Pericardium fibroblast (primary cell): ENCODE data around the gene ZNF77. TPM values are rescaled to one million over a fixed set of nuclear protein-coding genes. Genes with fewer than 3 reads are reported as not detected.

ENCODE experiments used
- total RNA-seq: library from RNA; depleted of rRNA; stranded (reverse); fragments of >200 nt; gene quantifications from 2 replicates; pipeline ENCODE4 v1.2.3, GENCODE V29; 2015

The ZNF77 gene
- total RNA-seq = 0.43 and 1.9 TPM in 2 replicates

GRCh38 chr19:2944775-2945574 is at the start of gene ZNF77:
ZNF77 (minus strand) TSS chr19:2944971; CDS start chr19:2944840, 131 bp downstream.

GRCh38 chr19:2977001-2977745 is 32.4 kb upstream of the ZNF77 start, which contains the start of gene TLE6:
TLE6 (plus strand) TSS chr19:2977564; CDS start chr19:2978234, 670 bp downstream.

DNA sequence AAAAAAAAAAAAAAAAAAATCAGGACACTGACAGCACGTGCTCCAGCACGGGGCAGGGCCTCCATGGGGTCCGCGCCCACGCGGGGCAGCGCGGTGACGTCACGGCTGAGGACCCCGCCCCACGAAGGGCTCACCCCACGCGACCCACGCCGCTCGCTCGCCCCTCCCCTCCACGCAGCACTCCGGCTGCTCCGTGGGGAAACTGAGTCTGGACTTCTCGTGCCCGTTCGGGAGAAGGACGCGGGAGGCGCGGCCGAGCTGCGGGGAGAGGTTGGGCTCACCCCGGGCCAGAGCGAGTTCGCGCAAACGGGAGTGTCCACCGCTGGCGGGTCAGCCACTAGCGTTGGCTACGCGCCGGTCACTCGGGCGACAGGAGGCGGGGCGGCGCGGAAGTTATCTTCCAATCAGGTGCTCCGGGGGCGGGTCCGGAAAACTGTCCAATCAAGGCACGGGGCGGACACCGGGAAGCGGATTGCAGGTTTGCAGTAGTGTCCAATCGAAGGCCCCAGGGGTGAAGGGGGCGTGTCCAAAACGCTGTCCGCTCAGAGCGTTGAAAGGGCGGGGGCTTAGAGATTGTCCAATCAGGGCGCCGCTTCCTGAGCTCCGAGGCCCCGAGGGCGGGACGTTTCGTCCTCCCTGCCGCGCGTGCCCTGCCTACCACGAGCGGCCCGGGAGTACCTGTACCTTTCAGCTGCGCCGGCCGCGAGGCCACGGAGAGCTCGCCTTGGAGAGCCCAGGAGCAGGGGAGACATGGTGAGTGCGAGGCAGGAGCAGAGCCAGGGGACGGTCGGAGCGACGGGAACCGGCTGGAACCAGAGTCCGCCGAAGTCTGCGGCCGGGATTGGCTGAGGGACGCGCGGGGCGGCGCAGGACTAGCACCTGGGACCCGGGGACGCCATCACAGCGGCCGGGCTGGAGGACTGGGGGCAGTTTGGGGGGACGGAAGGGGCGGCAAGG is 44.2 kb downstream of the ZNF77 start, which contains the start of gene ZNF57:
ZNF57 (plus strand) TSS at position 633 of the 957 bp plus-strand sequence; CDS start at position 751, 118 bp downstream.

Other genes starting within 250 kb of the ZNF77 start
- 0.58 and 0.68 TPM in 2 replicates for gene GNG7, start 242.3 kb downstream of the ZNF77 start, total RNA-seq
- gene DIRAS1, start 223.6 kb downstream of the ZNF77 start, total RNA-seq = 3.7 and 9.1 TPM in 2 replicates
- 33.2 and 40.5 TPM in 2 replicates for gene SLC39A3, start 205.0 kb downstream of the ZNF77 start, total RNA-seq
- gene SGTA, start 161.7 kb downstream of the ZNF77 start, total RNA-seq = 48.1 and 51.0 TPM in 2 replicates
- 53.5 and 76.2 TPM in 2 replicates for gene THOP1, start 159.5 kb downstream of the ZNF77 start, total RNA-seq
- 3.0 and 3.1 TPM in 2 replicates for gene ZNF554, start 125.1 kb downstream of the ZNF77 start, total RNA-seq
- gene ZNF555, start 103.5 kb downstream of the ZNF77 start, total RNA-seq = 4.0 and 6.6 TPM in 2 replicates
- gene ZNF556, start 77.6 kb downstream of the ZNF77 start, total RNA-seq = under 0.01 TPM in 1 of 2 replicates, not detected in the other
- 3.1 and 4.1 TPM in 2 replicates for gene ZNF57, start 44.0 kb downstream of the ZNF77 start, total RNA-seq
- 1.6 TPM in 1 of 2 replicates, not detected in the other for gene TLE6, start 32.6 kb upstream of the ZNF77 start, total RNA-seq
- 11.7 and 13.1 TPM in 2 replicates for gene TLE2, start 84.3 kb upstream of the ZNF77 start, total RNA-seq
- 229 and 330 TPM in 2 replicates for gene TLE5, start 117.5 kb upstream of the ZNF77 start, total RNA-seq
- gene GNA11, start 149.4 kb upstream of the ZNF77 start, total RNA-seq = 43.2 and 66.9 TPM in 2 replicates
- gene GNA15, start 191.1 kb upstream of the ZNF77 start, total RNA-seq = not detected in 2 replicates
- not detected in 2 replicates for gene S1PR4, start 233.8 kb upstream of the ZNF77 start, total RNA-seq
- 53.4 and 58.3 TPM in 2 replicates for gene NCLN, start 241.0 kb upstream of the ZNF77 start, total RNA-seq